ENCODE data around the gene LHX3. TPM values are rescaled to one million over a fixed set of nuclear protein-coding genes. Genes with fewer than 3 reads are reported as not detected.
"Not testable (repeated sequence)": the region's sequence is repeated elsewhere in the genome, so short reads cannot be mapped to it uniquely, and the experiment has no call there.

LHX3 gene
- total RNA-seq, 1 experiment from 2014 or later, result not detected

DNA sequence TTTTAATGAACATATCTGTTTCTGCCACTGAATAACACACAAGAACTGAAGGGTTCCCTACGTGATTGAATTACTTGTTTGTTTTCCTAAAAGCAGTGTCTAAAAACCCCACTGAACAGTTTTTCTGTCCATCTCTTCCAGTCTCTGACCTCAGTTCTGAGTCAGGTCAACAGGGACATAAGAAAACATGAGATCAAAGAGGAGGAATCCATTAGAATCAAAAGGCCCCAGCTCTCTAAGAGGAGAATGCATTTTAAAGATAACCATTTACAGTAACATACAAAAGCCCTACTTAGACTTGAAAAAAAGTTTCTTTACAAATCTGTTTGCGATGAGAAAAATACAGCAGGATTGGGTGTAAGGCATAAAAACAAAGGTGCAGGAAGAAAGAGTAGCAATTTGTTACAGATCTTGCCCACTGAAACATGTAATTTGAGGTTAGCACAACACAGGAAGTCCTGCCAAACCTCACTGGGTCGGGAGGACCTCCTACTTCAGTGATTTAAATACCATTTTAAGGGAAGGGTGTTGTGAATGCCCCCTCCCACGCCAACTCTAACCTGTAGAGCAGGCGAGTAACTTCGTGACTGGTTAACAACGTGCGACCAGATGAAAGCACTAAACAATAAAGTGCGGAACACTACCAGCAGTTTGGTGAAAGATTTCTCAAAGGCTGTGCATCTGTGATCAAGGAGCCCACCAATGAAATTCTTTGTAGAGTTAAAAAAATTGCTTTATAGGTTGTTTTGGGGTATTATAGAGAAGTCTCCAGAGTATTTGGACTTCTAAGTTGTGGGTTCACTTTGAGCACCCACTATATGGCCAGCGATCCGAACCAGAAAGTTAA, 39.4 kb upstream of the LHX3 start:
- no peak for DNase-seq (ENCODE audit: low read depth, low spot score)
- in situ Hi-C loops (cut with HindIII; ENCODE audit: low pct_unique_long_range_greater_than_20kb, low sequenced_read_pairs), result no loop called here

- no peak for DNase-seq (ENCODE audit: low read depth, low spot score)
- in situ Hi-C loops (cut with HindIII; ENCODE audit: low pct_unique_long_range_greater_than_20kb, low sequenced_read_pairs), result no loop called here
These were observed 38.7 kb upstream of the LHX3 start for GRCh38 chr9:136243631-136244030.

DNA sequence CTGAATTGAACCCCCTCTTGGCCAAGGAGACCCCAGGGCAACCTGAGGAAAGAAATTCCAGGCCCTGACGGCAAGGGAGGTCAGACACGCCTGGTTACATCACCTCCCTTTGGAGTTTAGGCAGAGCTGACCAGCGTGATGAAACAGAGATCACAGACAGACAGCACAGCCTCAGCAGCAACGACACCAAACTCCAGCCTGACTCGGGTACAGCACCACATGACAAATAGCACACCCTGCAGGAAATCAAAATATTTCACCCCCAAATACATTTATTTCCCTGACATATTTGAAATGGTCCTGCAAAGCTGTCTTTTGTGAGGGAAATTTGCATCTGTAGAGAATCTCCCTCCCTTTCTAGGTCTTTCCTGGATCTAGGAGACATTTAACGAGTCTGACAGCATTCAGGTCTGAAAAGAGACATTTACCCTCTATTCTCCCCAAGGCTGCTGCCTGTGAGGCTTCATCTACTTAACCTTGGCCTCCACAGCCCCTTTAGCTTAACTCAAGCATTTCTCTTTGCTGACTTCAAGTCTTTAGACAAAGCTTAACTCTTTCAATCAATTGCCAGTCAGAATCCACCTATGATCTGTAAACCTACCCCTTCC, 38.1 kb upstream of the LHX3 start:
- no peak for DNase-seq (ENCODE audit: low read depth, low spot score)
- in situ Hi-C loops (cut with HindIII; ENCODE audit: low pct_unique_long_range_greater_than_20kb, low sequenced_read_pairs), result no loop called here

- DNase-seq (ENCODE audit: low read depth, low spot score), result no peak
- in situ Hi-C loops (cut with HindIII; ENCODE audit: low pct_unique_long_range_greater_than_20kb, low sequenced_read_pairs), result no loop called here
These were observed 37.3 kb upstream of the LHX3 start for GRCh38 chr9:136242248-136242647.

DNA sequence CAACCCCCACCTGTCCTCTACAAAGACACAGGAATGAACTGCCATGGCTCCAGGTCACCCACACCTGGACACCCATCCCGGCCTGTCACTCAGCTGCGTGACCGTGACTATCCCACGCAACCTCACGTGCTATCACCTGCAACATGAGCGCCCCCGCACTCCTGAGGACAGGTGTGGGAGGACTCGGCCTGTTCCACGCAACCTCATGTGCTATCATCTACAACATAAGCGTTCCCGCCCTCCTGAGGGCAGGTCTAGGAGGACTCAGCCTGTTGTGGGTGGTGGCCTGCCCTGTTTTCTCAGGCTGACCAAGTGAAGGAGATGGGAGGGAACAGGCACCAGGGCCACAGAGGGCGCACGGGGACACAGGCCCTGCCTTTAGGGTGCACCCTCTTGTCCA, 36.6 kb upstream of the LHX3 start:
- in situ Hi-C loops (cut with HindIII; ENCODE audit: low pct_unique_long_range_greater_than_20kb, low sequenced_read_pairs), result no loop called here
- no peak for DNase-seq (ENCODE audit: low read depth, low spot score)

- in situ Hi-C loops (cut with HindIII; ENCODE audit: low pct_unique_long_range_greater_than_20kb, low sequenced_read_pairs), result no loop called here
- DNase-seq (ENCODE audit: low read depth, low spot score), result no peak
These were observed 36.0 kb upstream of the LHX3 start for GRCh38 chr9:136240941-136241340.

DNA sequence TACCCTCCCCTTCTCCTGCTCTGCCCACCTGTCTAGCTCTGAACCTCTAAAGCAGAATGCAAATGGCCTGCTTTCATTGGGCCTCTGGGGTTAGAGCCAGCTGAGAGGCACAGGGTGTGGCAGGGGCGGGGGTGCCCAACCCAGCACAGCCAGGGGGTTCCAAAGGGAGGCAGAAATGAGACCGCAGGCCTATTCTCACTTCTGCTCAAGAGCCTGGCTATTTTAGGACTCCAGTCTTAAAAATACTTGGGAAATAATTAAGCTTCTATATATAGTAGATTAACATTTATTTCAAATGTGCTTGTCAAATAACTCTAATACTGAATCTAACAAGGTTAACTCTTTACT, 35.0 kb upstream of the LHX3 start:
- in situ Hi-C loops (cut with HindIII; ENCODE audit: low pct_unique_long_range_greater_than_20kb, low sequenced_read_pairs), result no loop called here
- DNase-seq (ENCODE audit: low read depth, low spot score), result no peak

DNA sequence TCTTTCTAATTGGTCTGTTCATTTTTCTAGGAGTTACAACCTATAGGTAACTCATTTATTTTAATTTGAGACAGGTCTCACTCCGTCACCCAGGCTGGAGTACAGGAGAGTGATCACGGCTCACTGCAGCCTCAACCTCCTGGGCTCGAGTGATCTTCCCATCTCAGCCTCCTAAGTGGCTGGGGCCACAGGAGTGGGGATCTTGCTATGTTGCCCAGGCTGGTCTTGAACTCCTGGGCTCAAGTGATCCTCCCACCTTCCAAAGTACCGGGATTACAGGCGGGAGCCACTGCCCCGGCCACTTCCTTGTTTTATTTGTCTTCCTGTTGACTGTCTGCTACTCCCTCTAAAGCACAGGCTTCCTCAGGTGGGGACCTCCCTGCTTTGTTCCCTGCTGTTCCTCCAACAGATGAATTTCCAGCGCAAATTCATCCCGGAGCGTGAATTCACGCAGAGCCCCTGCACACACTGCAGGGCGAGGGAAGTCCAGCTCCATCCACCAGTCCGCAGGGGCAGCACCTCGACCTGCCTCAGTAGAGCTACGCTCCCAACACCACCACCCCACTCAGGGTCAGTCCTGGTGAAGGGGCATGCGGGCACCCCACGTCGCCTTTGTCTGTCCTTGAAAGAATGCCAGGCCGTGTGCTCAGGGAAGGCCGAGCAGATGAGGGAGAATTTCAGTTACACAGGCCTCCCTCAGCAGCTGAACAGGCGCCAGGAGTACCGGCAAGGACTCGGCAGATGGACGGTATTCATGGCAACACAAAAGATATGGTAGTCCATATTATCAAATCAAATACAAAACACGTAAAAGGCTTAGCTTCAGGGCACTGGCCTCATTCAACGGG, 34.4 kb upstream of the LHX3 start:
- in situ Hi-C loops (cut with HindIII; ENCODE audit: low pct_unique_long_range_greater_than_20kb, low sequenced_read_pairs), result no loop called here
- no peak for DNase-seq (ENCODE audit: low read depth, low spot score)

GRCh38 chr9:136238342-136238732, 33.4 kb upstream of the LHX3 start:
- no peak for DNase-seq (ENCODE audit: low read depth, low spot score)
- in situ Hi-C loops (cut with HindIII; ENCODE audit: low pct_unique_long_range_greater_than_20kb, low sequenced_read_pairs), result no loop called here

DNA sequence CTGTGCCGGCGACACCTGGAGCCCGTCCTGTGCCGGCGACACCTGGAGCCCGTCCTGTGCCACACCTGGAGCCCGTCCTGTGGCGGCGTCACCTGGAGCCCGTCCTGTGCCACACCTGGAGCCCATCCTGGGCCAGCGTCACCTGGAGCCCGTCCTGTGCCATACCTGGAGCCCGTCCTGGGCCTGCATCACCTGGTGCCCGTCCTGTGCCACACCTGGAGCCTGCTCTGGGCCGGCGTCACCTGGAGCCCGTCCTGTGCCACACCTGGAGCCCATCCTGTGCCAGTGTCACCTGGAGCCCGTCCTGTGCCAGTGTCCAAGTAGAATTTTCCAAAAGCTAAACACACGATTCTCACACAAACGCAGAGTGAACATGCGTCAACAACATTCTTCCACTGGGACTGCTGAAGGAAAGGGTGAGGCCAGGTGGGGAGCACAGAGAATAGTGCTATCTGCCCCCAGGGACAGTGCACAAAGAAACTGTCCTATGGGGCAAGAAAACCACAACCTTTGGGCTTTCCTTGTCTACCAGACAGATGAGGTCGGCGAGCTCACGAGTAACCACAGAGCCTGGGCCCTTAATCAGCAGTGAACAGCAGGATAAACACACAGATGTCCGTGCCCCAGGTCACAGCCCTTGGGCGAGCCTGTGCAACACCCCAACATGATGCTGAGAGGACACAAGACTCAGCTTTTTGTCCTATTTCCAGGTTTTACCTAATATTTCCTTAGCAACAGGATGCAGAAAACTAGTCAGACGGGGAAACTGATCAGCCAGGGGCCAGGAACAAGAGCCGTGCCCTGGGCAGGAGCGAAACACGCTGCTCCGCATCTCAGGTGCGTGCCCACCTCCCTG, 32.8 kb upstream of the LHX3 start:
- DNase-seq (ENCODE audit: low read depth, low spot score), result no peak
- in situ Hi-C loops (cut with HindIII; ENCODE audit: low pct_unique_long_range_greater_than_20kb, low sequenced_read_pairs), result no loop called here

GRCh38 chr9:136236471-136237410, 31.8 kb upstream of the LHX3 start:
- DNase-seq (ENCODE audit: low read depth, low spot score); in situ Hi-C loops (cut with HindIII; ENCODE audit: low pct_unique_long_range_greater_than_20kb, low sequenced_read_pairs): not testable (repeated sequence)

DNA sequence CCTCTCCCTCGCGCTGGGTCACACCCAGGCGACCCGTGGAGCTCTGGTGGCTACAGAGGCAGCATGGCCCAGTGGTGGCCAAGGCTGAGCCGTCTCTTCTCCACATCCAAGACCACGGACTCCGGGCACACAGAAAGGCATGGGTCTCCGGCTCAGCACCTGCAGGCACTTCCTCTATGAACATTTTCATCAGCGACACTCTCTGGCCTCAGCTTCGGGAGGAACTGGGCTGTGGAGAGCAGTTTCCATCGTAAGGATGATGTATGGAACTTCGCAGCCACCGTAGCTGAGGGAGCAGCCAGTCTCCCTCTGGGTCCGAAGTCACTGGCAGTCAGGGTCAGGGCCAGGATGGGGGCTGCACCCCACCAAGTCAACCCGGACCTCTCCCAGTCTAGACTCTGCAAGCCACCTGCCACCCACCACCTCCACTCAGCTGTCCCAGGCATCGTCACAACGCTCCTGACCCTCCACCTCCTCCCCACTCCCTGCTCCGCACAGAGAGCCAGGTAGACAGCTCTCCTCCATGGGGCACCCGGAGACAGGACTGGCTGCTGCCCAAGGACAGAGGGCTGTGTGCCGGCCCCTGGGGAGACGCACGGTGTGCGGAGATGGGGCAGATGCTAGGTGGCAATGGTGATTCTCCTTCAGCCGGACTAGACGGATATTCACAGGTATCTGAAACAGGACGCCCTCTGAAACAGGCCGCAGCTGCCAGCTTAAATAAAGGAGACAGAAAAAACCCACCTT, 31.0 kb upstream of the LHX3 start:
- no peak for DNase-seq (ENCODE audit: low read depth, low spot score)
- in situ Hi-C loops (cut with HindIII; ENCODE audit: low pct_unique_long_range_greater_than_20kb, low sequenced_read_pairs), result no loop called here

GRCh38 chr9:136235171-136235570, 30.2 kb upstream of the LHX3 start:
- DNase-seq (ENCODE audit: low read depth, low spot score), result no peak
- in situ Hi-C loops (cut with HindIII; ENCODE audit: low pct_unique_long_range_greater_than_20kb, low sequenced_read_pairs), result no loop called here

DNA sequence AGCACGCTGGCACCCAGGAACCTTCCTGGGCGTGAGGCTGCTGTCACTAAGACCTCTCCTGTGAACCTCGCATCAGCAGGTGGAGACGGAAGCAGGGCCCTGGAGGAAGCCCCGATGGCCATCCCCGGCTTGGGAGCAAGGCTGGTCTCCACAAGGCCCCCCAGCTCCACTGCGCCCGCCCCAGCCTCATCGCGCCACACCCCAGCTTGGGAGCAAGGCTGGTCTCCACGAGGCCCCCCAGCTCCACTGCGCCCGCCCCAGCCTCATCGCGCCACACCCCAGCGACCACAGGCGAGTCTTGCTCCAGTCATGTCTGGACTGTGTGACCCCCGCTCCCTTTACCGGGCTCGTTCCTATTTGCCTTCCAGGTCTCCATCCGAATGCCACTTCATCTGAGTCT, 29.7 kb upstream of the LHX3 start:
- in situ Hi-C loops (cut with HindIII; ENCODE audit: low pct_unique_long_range_greater_than_20kb, low sequenced_read_pairs), result no loop called here
- no peak for DNase-seq (ENCODE audit: low read depth, low spot score)

DNA sequence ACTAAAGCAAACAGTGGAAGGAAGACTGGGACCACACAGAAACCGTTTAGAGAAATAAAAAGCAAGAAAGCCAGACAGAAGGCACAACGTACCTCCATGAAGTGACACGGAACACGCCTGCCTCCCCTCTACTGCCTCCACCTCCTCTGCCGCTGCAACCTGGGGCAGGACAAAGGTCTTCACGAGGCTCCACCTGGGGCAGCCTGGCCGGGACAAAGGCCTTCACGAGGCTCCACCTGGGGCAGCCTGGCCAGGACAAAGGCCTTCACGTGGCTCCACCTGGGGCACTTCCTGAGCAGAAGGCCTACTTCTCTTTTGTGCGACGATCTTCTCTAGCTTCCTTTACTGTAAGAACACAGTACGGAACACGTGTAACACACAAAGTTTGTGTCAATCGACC, 28.9 kb upstream of the LHX3 start:
- in situ Hi-C loops (cut with HindIII; ENCODE audit: low pct_unique_long_range_greater_than_20kb, low sequenced_read_pairs), result no loop called here
- DNase-seq (ENCODE audit: low read depth, low spot score), result no peak

- no peak for DNase-seq (ENCODE audit: low read depth, low spot score)
- in situ Hi-C loops (cut with HindIII; ENCODE audit: low pct_unique_long_range_greater_than_20kb, low sequenced_read_pairs), result no loop called here
These were observed 28.5 kb upstream of the LHX3 start for GRCh38 chr9:136233411-136233810.

Measured in SK-MEL-5 (cell line).